Measurements from ENCODE around the gene PFAS.

Gene PFAS

GRCh38 chr17:8288336-8289102, 39.4 kb downstream of the PFAS start, which contains the start of gene RANGRF:
Gene RANGRF (plus strand): TSS chr17:8288670. CDS start chr17:8288789, 119 bp downstream.
- Histone ChIP-seq H3K9me3 (ENCODE audit: control insufficient read depth in 2 of 2, low read length in 2 of 2) (no peaks in the 10 kb centered on the region), H3K27ac (ENCODE audit: low read length) (peak within 1 kb of the TSS; percentile 95), H3K4me3 (ENCODE audit: low read length in 2 of 2) (peak within 1 kb of the TSS; percentile 93), H3K4me1 (ENCODE audit: control insufficient read depth, insufficient read depth, low read length) (peaks cover 18% of the 10 kb centered on the region), H3K36me3 (ENCODE audit: control insufficient read depth in 2 of 2, insufficient read depth in 2 of 2, low read length in 2 of 2) (no peaks in the 10 kb centered on the region), H3K9ac (ENCODE audit: low read length in 2 of 2) (peak within 1 kb of the TSS; percentile 96 to 97), H3K27me3 (ENCODE audit: control insufficient read depth in 1 of 2, insufficient read depth in 2 of 2, low read length in 2 of 2) (no peaks in the 10 kb centered on the region)

GRCh38 chr17:8289103-8289397, 40.0 kb downstream of the PFAS start:
- Histone ChIP-seq H3K4me3 (ENCODE audit: low read length in 2 of 2) (peak overlapping the region; percentile 93), H3K4me1 (ENCODE audit: control insufficient read depth, insufficient read depth, low read length) (peaks cover 18% of the 10 kb centered on the region), H3K27ac (ENCODE audit: low read length) (peak overlapping the region; percentile 95), H3K36me3 (ENCODE audit: control insufficient read depth in 2 of 2, insufficient read depth in 2 of 2, low read length in 2 of 2) (no peaks in the 10 kb centered on the region), H3K9ac (ENCODE audit: low read length in 2 of 2) (peak overlapping the region; percentile 96 to 97), H3K9me3 (ENCODE audit: control insufficient read depth in 2 of 2, low read length in 2 of 2) (no peaks in the 10 kb centered on the region), H3K27me3 (ENCODE audit: control insufficient read depth in 1 of 2, insufficient read depth in 2 of 2, low read length in 2 of 2) (no peaks in the 10 kb centered on the region)

DNA sequence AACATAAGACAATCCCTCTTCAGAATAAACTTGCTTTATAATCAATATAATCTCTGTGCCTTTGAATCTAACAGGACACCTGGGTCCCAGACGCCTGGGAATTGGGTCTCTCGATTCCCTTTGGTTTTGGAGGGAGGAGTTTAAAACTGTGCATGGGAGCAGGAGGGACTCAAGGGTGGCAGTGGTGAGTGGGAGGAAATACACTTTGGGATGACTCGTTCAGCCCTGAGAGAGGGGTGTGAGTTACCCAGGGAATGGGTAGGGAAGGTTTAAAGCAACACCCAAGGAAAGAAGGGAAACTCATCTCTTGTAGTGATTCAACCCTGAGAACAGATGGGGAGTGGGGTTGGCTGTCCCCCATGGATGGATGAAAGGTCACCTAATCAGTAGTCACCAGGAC, 41.0 kb downstream of the PFAS start:
- H3K27ac ChIP-seq (ENCODE audit: low read length): no peak overlapping the region
- H3K36me3 ChIP-seq (ENCODE audit: control insufficient read depth in 2 of 2, insufficient read depth in 2 of 2, low read length in 2 of 2): no peaks in the 10 kb centered on the region

DNA sequence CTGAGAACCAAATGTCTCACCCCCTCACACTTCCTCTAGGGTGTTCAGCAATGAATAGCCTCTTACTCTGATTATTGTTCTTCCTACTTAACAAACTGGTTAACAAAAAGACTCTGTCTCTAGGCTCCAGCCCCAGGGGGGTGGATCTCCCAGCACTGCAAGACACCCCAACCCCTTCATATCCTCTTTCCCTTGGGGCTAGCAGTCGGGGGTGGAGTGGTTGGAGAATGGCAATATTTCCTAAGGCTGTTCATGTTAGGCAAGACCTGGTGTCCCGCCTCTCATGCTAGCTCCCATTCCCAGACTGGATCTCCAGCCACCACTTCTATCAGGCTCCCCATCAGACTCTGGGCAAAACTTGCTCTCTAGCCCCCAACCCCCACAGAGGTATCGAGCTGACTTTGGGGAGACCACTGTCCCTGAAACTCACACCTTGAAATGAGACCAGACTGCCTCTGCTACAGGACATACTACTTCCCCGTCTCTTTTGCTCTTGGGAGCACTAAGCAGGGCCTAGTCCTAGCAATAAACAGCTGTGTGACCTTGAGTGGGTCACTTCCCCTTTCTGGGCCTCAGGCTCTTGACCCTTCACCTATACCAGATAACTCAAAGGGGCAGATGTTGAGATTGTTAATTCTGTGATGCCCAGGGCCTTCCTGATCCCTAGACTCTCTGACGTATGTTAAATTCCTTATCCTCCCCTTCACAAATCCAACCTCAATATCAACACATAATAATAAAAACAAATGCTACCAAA, 43.7 kb downstream of the PFAS start:
- Histone ChIP-seq H3K27me3 (ENCODE audit: control insufficient read depth in 1 of 2, insufficient read depth in 2 of 2, low read length in 2 of 2) (no peaks in the 10 kb centered on the region), H3K4me1 (ENCODE audit: control insufficient read depth, insufficient read depth, low read length) (peaks cover 26% of the 10 kb centered on the region), H3K36me3 (ENCODE audit: control insufficient read depth in 2 of 2, insufficient read depth in 2 of 2, low read length in 2 of 2) (no peaks in the 10 kb centered on the region), H3K27ac (ENCODE audit: low read length) (no peak overlapping the region), H3K4me3 (ENCODE audit: low read length in 2 of 2) (no peak overlapping the region), H3K9ac (ENCODE audit: low read length in 2 of 2) (no peak overlapping the region), H3K9me3 (ENCODE audit: control insufficient read depth in 2 of 2, low read length in 2 of 2) (no peaks in the 10 kb centered on the region)

More for the DNA sequence above, 41.0 kb downstream of the PFAS start:
- peak overlapping the region in 1 of 2 donors; percentile 21 for H3K9ac ChIP-seq (ENCODE audit: low read length in 2 of 2)
- no peaks in the 10 kb centered on the region for H3K9me3 ChIP-seq (ENCODE audit: control insufficient read depth in 2 of 2, low read length in 2 of 2)
- no peak overlapping the region for H3K4me3 ChIP-seq (ENCODE audit: low read length in 2 of 2)
- no peaks in the 10 kb centered on the region for H3K27me3 ChIP-seq (ENCODE audit: control insufficient read depth in 1 of 2, insufficient read depth in 2 of 2, low read length in 2 of 2)
- peaks cover 27% of the 10 kb centered on the region for H3K4me1 ChIP-seq (ENCODE audit: control insufficient read depth, insufficient read depth, low read length)

DNA sequence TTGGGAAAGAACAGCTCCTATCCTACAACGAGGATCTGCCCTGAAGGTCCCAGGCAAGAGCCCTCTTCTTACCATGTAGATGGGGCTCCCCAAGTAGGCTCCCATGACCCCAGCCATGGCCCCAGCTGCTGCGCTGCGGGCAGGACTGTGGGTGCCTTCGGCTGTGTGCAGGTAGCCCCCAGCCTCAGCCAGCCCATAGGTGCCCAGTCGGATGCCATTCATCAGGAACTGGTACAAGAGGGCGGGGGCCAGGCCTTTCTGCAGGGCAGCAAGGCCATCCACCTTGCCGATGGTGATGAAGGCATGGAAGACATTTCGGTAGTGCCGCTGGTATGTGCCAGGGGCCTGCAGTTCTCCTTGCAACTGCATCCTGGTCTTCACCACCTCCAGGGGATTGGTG, 45.3 kb downstream of the PFAS start:
- Histone ChIP-seq H3K36me3 (ENCODE audit: control insufficient read depth in 2 of 2, insufficient read depth in 2 of 2, low read length in 2 of 2) (no peaks in the 10 kb centered on the region), H3K9me3 (ENCODE audit: control insufficient read depth in 2 of 2, low read length in 2 of 2) (no peaks in the 10 kb centered on the region), H3K27ac (ENCODE audit: low read length) (no peak overlapping the region), H3K4me3 (ENCODE audit: low read length in 2 of 2) (peak overlapping the region in 1 of 2 donors; percentile 81), H3K9ac (ENCODE audit: low read length in 2 of 2) (peak overlapping the region in 1 of 2 donors; percentile 40), H3K27me3 (ENCODE audit: control insufficient read depth in 1 of 2, insufficient read depth in 2 of 2, low read length in 2 of 2) (no peaks in the 10 kb centered on the region), H3K4me1 (ENCODE audit: control insufficient read depth, insufficient read depth, low read length) (peaks cover 16% of the 10 kb centered on the region)

DNA sequence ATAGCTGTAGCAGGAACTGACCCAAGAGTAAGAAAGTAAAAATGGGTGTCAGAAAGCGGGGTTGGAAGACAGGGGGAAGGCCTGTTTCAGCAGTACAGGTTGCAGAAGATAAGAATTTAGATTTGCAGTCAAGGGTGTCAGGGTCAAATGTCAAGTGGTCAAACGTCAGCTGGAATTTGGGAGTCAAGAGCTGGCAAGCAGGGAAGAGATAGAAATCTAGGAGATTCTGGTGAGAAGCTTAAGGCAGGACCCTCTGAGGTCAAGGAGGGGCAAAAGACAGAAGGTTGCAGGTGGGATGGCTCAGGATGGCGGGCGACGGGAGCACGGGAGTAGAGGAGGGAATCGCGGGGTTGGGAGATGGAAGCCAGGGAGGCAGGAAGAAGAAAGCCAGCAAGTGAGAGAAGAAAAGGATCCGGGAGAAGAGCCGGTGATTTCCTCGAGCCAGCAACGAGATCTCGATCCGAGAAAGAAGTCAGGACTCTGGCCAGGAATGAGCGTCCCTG, 45.8 kb downstream of the PFAS start:
- peak overlapping the region; percentile 93 for H3K27ac ChIP-seq (ENCODE audit: low read length)
- no peaks in the 10 kb centered on the region for H3K36me3 ChIP-seq (ENCODE audit: control insufficient read depth in 2 of 2, insufficient read depth in 2 of 2, low read length in 2 of 2)

GRCh38 chr17:8300226-8300625, 51.1 kb downstream of the PFAS start:
- H3K27me3 ChIP-seq (ENCODE audit: control insufficient read depth in 1 of 2, insufficient read depth in 2 of 2, low read length in 2 of 2): no peaks in the 10 kb centered on the region
- H3K4me1 ChIP-seq (ENCODE audit: control insufficient read depth, insufficient read depth, low read length): no peaks in the 10 kb centered on the region
- H3K9ac ChIP-seq (ENCODE audit: low read length in 2 of 2): no peak overlapping the region
- no peak overlapping the region for H3K27ac ChIP-seq (ENCODE audit: low read length)
- H3K4me3 ChIP-seq (ENCODE audit: low read length in 2 of 2): no peak overlapping the region
- no peaks in the 10 kb centered on the region for H3K9me3 ChIP-seq (ENCODE audit: control insufficient read depth in 2 of 2, low read length in 2 of 2)
- no peaks in the 10 kb centered on the region for H3K36me3 ChIP-seq (ENCODE audit: control insufficient read depth in 2 of 2, insufficient read depth in 2 of 2, low read length in 2 of 2)

More for the DNA sequence above, 45.8 kb downstream of the PFAS start:
- peak overlapping the region; percentile 59 to 81 for H3K4me3 ChIP-seq (ENCODE audit: low read length in 2 of 2)
- H3K9ac ChIP-seq (ENCODE audit: low read length in 2 of 2): peak overlapping the region; percentile 40 to 86
- H3K4me1 ChIP-seq (ENCODE audit: control insufficient read depth, insufficient read depth, low read length): peaks cover 12% of the 10 kb centered on the region
- no peaks in the 10 kb centered on the region for H3K27me3 ChIP-seq (ENCODE audit: control insufficient read depth in 1 of 2, insufficient read depth in 2 of 2, low read length in 2 of 2)
- H3K9me3 ChIP-seq (ENCODE audit: control insufficient read depth in 2 of 2, low read length in 2 of 2): no peaks in the 10 kb centered on the region

DNA sequence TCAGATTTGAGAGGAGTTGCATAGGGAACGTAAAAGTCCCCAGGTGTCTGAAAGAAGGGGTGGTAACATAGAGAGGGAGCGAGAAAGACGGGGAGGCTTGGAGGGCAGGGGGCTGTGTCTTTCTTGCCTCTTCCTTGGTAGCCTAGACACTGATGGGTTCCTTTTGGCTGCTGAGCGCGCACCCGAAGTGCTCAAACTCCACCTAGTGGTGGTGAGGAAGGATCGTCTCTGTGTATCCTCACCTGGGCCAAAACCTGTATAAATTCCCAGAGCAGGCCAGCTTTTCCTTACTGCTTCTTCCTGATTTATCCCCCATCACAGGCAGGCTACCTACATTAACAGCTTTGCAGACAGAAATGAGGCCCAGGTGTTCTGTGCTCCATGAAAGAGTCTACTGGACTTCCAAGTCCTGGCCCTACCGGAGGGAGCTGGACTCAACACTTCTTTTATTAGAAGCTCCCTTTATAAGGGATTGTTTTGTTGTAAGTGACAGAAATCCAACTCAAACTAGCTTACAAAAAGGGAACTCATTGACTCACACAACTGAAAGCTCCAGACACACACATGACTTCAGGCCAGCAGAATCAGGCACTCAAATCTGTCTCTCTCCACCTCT, 51.6 kb downstream of the PFAS start:
- no peaks in the 10 kb centered on the region for H3K27me3 ChIP-seq (ENCODE audit: control insufficient read depth in 1 of 2, insufficient read depth in 2 of 2, low read length in 2 of 2)
- no peaks in the 10 kb centered on the region for H3K4me1 ChIP-seq (ENCODE audit: control insufficient read depth, insufficient read depth, low read length)
- H3K36me3 ChIP-seq (ENCODE audit: control insufficient read depth in 2 of 2, insufficient read depth in 2 of 2, low read length in 2 of 2): no peaks in the 10 kb centered on the region
- no peak overlapping the region for H3K9ac ChIP-seq (ENCODE audit: low read length in 2 of 2)
- H3K9me3 ChIP-seq (ENCODE audit: control insufficient read depth in 2 of 2, low read length in 2 of 2): no peaks in the 10 kb centered on the region
- no peak overlapping the region for H3K27ac ChIP-seq (ENCODE audit: low read length)
- no peak overlapping the region for H3K4me3 ChIP-seq (ENCODE audit: low read length in 2 of 2)

DNA sequence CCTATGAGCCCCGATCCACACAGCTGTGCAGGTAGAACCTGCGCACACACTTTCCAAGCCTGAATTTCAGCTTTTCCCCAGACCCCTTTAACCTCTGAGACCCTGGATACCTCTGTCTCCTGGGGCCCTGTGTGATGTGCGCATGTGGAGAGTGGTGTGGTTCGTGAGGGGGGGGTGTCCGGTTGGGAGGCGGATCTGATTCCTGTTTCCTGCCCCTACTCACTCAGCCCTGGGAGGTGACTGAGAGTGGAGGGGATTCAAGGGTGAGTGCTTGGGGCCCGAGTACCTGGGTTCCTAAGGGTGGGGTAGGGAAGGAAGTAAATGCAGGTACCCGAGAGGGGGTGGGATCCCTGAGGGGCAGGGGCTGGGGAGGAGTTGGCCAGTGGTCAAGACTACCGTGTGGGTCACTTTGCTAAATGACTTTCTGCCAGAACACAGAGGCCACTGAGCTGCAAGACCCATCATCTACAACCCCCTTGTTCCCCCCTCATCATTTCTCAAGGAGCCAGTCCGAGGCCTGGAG, 61.6 kb downstream of the PFAS start:
- Histone ChIP-seq H3K9ac (ENCODE audit: low read length in 2 of 2) (no peak overlapping the region), H3K4me1 (ENCODE audit: control insufficient read depth, insufficient read depth, low read length) (peaks cover 4% of the 10 kb centered on the region), H3K36me3 (ENCODE audit: control insufficient read depth in 2 of 2, insufficient read depth in 2 of 2, low read length in 2 of 2) (no peaks in the 10 kb centered on the region), H3K27ac (ENCODE audit: low read length) (peak overlapping the region; percentile 31), H3K27me3 (ENCODE audit: control insufficient read depth in 1 of 2, insufficient read depth in 2 of 2, low read length in 2 of 2) (peaks cover 26 to 28% of the 10 kb centered on the region in 2 donors), H3K4me3 (ENCODE audit: low read length in 2 of 2) (peak overlapping the region in 1 of 2 donors; percentile 60), H3K9me3 (ENCODE audit: control insufficient read depth in 2 of 2, low read length in 2 of 2) (no peaks in the 10 kb centered on the region)

DNA sequence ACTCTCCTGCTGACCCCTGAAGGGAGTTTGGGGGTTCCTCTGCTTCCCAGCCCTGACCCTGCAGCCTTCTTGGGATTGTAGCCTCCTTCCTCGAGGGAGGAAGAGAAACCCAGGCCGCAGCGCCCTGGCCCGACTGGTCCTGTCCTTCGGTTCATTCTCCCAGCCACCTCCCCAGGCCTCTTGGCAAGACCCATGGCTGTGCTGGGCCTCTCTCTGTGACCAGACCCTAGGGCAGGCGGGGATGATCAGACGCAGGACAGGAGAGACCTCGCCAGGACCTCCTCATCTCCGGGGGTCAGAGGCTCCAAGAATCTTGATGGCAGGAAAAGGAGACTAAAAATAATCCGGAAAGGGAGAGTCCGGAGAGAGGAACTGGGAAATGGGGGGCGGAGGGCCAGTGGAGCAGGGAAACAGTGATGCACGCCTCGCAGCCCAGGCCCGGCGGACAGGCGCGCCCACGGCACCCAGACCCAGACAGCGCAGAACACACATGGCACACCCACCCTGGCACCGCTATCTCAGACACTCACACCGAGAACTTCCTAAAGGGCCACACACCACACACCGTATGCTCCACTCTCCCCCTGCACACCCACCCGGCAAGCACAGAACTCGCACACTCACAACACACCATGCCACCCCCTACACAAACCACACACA, 62.2 kb downstream of the PFAS start:
- Histone ChIP-seq H3K9me3 (ENCODE audit: control insufficient read depth in 2 of 2, low read length in 2 of 2) (no peaks in the 10 kb centered on the region), H3K27ac (ENCODE audit: low read length) (no peak overlapping the region), H3K4me3 (ENCODE audit: low read length in 2 of 2) (no peak overlapping the region), H3K9ac (ENCODE audit: low read length in 2 of 2) (no peak overlapping the region), H3K27me3 (ENCODE audit: control insufficient read depth in 1 of 2, insufficient read depth in 2 of 2, low read length in 2 of 2) (peaks cover 32 to 34% of the 10 kb centered on the region in 2 donors), H3K36me3 (ENCODE audit: control insufficient read depth in 2 of 2, insufficient read depth in 2 of 2, low read length in 2 of 2) (no peaks in the 10 kb centered on the region), H3K4me1 (ENCODE audit: control insufficient read depth, insufficient read depth, low read length) (peaks cover 5% of the 10 kb centered on the region)

Measured in stomach smooth muscle (tissue), 2 donors.